ENCODE data around the gene FAR1. TPM values are rescaled to one million over a fixed set of nuclear protein-coding genes. Genes with fewer than 3 reads are reported as not detected.

FAR1 gene
- total and polyA plus RNA-seq, 2 of the 4 experiments (the other 2 are of a cell fraction) = 35.3 to 119 TPM

DNA sequence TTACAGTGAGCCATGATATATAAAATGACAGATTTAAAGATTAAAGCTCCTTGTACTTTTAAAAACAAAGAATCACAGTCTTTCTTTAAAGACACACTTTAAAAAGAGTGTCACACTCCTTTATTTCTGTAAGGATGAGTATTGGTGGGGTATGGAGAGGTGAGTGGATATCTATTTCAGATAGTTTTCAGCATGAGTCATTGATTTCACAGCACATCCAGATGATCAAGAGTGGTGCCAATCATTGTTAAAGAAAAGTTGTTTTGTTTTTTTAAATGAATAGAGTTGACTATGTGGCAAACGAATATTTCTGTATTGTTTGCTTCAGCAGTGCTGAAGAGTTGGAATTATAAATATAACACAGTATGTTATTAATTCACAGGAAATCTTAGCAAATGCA is 52.5 kb downstream of the FAR1 start:
- Histone ChIP-seq H3K4me1 (ENCODE audit: control insufficient read depth, insufficient read depth, low read length) (no peaks in the 10 kb centered on the region), H2BK20ac (ENCODE audit: low read depth, low read length) (no peak overlapping the region), H2BK15ac (ENCODE audit: low read depth, low read length) (no peak overlapping the region), H2AK9ac (replicated peaks; ENCODE audit: low read depth, low read length, poor library complexity) (no peak overlapping the region), H3K9me3 (ENCODE audit: control insufficient read depth, insufficient read depth, low read length) (no peaks in the 10 kb centered on the region), H3K27ac (ENCODE audit: insufficient read depth, low read length) (no peak overlapping the region), H3K36me3 (ENCODE audit: control insufficient read depth, insufficient read depth, low read length) (peaks cover 8% of the 10 kb centered on the region), H4K8ac (ENCODE audit: low read depth in 2 of 2, low read length in 2 of 2) (no peak overlapping the region), H3K4ac (ENCODE audit: low read depth, low read length) (no peak overlapping the region), H3K18ac (ENCODE audit: low read depth, low read length) (no peak overlapping the region), H4K5ac (ENCODE audit: low read depth, low read length) (no peak overlapping the region), H3K27me3 (ENCODE audit: control insufficient read depth, insufficient read depth, low read length) (no peaks in the 10 kb centered on the region), H3K9me1 (ENCODE audit: insufficient read depth, low read length) (peaks cover 7% of the 10 kb centered on the region; the same call in 1 of the 2 replicates), H3K14ac (replicated peaks; ENCODE audit: low read depth, low read length) (no peak overlapping the region), H2BK5ac (ENCODE audit: low read depth, low read length, poor library complexity, severe bottlenecking) (no peak overlapping the region), H2AK5ac (ENCODE audit: low read depth, low read length) (no peak overlapping the region), H4K20me1 (ENCODE audit: insufficient read depth, low read length) (no peaks in the 10 kb centered on the region), H3K9ac (ENCODE audit: low read depth, low read length) (no peak overlapping the region), H3K4me2 (ENCODE audit: low read depth, low read length) (no peak overlapping the region), H3K56ac (ENCODE audit: extremely low read depth, insufficient read depth, low read length) (no peak overlapping the region), H3K79me1 (ENCODE audit: low read depth in 1 of 2, low read length in 2 of 2) (peaks cover 3 to 8% of the 10 kb centered on the region in 2 experiments; a peak in 2 of 4 replicates), H2BK120ac (ENCODE audit: low read depth, low read length) (no peak overlapping the region), H3K4me3 (ENCODE audit: insufficient read depth, low read depth, low read length) (no peak overlapping the region), H3K23ac (ENCODE audit: low read depth, low read length) (no peak overlapping the region), H2AFZ (replicated peaks; ENCODE audit: low read length, poor library complexity) (no peak overlapping the region), H4K91ac (ENCODE audit: insufficient read depth, low read depth, low read length) (no peak overlapping the region)
- ChIA-PET POLR2A (ENCODE audit: unreplicated experiment) (interaction anchor here (0.5 kb wide), 1 partner anchor 740 kb away, joined by 3 read pairs; no protein-coding TSS in a partner anchor), CTCF (no interaction called here)
- TF ChIP-seq SMC3 (IDR thresholded peaks at IDR 0.05; ENCODE audit: low read depth, low read length) (no peak), RFX5 (IDR thresholded peaks at IDR 0.05; ENCODE audit: low read depth, low read length) (no peak), CEBPB (IDR thresholded peaks at IDR 0.05; ENCODE audit: low read depth, low read length) (no peak), RCOR1 (IDR thresholded peaks at IDR 0.05; ENCODE audit: insufficient replicate concordance, low read length) (no peak), CHD1 (IDR thresholded peaks at IDR 0.05; ENCODE audit: low read depth, low read length) (no peak), MAFK (IDR thresholded peaks at IDR 0.05; ENCODE audit: low read depth, low read length) (no peak), BHLHE40 (IDR thresholded peaks at IDR 0.05; ENCODE audit: low read depth, low read length) (no peak), MXI1 (IDR thresholded peaks at IDR 0.05; ENCODE audit: borderline replicate concordance, low read depth, low read length) (no peak), POLR2A (IDR thresholded peaks at IDR 0.05; ENCODE audit: low read depth, low read length) (no peak), FOS (IDR thresholded peaks at IDR 0.05; ENCODE audit: low read depth, low read length) (no peak), NFE2L2 (IDR thresholded peaks at IDR 0.05; ENCODE audit: low read depth, low read length) (no peak), RAD21 (IDR thresholded peaks at IDR 0.05; ENCODE audit: low read length) (no peak)
- TF ChIP-seq, protein P1, sequence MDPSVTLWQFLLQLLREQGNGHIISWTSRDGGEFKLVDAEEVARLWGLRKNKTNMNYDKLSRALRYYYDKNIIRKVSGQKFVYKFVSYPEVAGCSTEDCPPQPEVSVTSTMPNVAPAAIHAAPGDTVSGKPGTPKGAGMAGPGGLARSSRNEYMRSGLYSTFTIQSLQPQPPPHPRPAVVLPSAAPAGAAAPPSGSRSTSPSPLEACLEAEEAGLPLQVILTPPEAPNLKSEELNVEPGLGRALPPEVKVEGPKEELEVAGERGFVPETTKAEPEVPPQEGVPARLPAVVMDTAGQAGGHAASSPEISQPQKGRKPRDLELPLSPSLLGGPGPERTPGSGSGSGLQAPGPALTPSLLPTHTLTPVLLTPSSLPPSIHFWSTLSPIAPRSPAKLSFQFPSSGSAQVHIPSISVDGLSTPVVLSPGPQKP (IDR thresholded peaks at IDR 0.05; ENCODE audit: borderline replicate concordance, low read depth, low read length) = no peak
- TF ChIP-seq, protein P2, sequence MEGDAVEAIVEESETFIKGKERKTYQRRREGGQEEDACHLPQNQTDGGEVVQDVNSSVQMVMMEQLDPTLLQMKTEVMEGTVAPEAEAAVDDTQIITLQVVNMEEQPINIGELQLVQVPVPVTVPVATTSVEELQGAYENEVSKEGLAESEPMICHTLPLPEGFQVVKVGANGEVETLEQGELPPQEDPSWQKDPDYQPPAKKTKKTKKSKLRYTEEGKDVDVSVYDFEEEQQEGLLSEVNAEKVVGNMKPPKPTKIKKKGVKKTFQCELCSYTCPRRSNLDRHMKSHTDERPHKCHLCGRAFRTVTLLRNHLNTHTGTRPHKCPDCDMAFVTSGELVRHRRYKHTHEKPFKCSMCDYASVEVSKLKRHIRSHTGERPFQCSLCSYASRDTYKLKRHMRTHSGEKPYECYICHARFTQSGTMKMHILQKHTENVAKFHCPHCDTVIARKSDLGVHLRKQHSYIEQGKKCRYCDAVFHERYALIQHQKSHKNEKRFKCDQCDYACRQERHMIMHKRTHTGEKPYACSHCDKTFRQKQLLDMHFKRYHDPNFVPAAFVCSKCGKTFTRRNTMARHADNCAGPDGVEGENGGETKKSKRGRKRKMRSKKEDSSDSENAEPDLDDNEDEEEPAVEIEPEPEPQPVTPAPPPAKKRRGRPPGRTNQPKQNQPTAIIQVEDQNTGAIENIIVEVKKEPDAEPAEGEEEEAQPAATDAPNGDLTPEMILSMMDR (conservative IDR thresholded peaks at IDR 0.05; ENCODE audit: low read depth, low read length) = no peak
- TF ChIP-seq, protein P3, sequence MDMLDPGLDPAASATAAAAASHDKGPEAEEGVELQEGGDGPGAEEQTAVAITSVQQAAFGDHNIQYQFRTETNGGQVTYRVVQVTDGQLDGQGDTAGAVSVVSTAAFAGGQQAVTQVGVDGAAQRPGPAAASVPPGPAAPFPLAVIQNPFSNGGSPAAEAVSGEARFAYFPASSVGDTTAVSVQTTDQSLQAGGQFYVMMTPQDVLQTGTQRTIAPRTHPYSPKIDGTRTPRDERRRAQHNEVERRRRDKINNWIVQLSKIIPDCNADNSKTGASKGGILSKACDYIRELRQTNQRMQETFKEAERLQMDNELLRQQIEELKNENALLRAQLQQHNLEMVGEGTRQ (IDR thresholded peaks at IDR 0.05; ENCODE audit: low read depth, low read length) = no peak
- BruUV-seq (replicated peaks) = no TSS peak
- in situ Hi-C loops (cut with MboI; ENCODE audit: low sequenced_read_pairs) = no loop called here
- dilution Hi-C loops (cut with HindIII; ENCODE audit: low sequenced_read_pairs, unreplicated experiment) = no loop called here
- ATAC-seq (ENCODE audit: low read depth) (no peak), DNase-seq (no peak)
- WGBS, 2 experiments (ENCODE audit: extremely low coverage in 2 of 2, insufficient read length in 1 of 2) = no CpG with 5 or more reads among the region's 1 CpG
- intact Hi-C loops (cut with micrococcal nuclease) = no loop called here
